ENCODE data around the gene PROP1.
"Not testable (repeated sequence)": the region's sequence is repeated elsewhere in the genome, so short reads cannot be mapped to it uniquely, and the experiment has no call there.

Gene PROP1

DNA sequence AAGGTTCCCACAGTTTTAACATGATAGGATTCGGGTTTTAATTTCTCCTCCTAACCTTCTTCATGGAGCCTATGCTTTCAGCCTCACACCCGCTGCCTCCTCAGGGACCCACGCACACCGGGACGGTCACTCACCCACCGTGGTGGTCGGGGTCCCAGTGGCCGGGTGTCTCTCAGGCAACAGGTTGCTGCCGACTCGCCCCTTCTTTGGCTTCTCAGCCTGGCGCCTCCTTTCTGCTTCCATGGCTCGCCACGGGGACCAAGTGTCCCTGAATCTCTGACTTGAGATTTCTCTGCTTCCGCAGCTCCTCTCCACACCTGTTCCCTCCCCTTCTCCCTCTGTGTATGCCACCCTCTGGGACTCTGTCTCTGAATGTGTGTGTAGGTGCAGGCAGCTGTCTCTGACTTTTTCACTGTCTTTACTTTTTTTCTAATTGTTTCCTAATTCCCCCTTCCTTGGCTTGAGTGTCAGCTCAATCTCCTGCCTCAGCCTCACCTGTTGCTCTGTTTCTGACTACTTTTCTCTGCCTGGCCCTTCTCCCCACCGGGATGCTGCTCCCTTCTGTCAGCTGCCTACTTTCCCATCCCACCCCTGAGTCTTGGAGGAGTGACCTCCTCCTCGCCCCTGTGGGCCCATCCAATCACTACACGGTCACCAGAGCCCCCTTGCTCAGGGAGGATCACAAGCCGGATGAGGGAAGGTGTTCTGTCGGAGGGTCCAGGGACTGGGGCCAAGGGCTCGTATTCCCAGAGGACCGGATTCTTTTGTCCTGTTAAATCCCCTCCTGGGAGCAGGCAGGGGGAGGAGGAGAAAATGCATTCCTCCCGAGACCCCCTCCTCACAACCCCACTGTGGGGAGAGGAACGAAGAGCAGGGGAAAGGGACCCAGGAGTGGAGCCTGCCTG, at the start of gene PROP1:
PROP1 (minus strand) TSS at position 552 of the 905 bp plus-strand sequence; CDS start at position 243, 309 bp downstream.
- no peak for DNase-seq

DNA sequence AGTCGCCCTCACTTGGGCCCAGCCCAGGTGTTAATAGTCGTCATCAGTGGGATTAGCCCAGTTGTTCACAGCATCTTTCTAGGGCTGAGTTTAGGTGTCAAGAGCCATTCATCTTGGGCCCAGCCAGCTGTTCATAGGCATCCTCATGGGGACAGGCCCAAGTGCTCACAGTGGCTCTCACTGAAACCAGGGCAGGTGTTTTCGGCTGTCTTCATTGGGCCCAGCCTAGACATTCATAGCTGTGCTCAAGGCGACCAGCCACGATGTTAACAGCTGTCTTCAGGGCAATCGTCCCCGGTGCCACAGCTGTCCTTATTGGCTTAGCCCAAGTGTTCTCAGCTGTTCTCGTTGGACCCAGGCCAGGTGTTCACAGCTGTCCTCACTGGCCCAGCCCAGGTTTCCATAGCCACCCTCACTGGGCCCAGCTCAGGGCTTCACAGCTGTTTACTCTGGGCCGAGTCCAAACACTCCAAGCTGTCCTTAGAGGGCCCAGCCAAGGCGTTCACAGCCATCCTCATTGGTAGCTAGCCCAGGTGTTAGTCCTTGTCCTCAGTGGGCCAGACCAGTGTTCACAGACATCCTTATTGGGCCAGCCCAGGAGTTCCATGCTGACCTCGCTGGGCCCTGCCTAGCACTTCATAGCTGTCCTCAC, 23.5 kb upstream of the PROP1 start:
- DNase-seq: not testable (repeated sequence)

DNA sequence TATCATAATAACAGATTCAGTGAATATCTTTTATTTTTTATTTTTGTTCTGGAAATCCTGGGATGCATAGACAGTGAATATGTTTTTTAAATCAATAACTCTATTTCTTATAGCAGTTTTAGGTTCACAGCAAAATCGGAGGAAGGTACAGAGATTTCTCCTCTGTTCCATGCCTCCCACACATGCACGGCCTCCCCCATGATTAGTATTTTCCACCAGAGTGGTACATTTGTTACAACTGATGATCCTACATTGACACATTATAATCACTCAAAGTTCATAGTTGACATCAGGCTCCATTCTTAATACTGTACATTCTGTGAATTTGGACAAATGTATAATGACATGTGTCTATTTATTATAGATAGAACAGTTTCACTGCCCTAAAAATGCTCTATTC, 16.7 kb upstream of the PROP1 start:
- DNase-seq: not testable (repeated sequence)

GRCh38 chr5:178011816-178012554, 15.9 kb upstream of the PROP1 start:
- DNase-seq: not testable (repeated sequence)

DNA sequence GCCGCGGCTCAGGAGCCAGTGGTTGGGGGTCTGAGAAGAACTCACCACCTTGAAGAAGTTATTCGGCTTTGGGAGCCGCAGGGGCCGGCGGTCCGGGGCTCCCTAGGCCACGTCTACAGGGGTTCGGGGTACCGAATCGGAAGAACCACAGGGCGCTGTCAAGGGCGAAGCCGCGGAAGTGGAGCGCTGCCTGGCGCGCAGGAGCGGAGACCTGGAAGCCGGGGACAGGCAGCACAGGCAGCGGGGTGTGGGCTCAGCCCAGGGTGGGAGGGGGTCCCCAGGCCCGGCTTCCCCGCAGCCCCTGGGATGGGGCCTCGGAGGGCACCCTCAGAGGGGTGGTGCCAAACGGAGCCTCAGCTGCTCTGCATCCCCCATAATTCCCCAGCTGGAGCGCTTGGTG, 11.2 kb upstream of the PROP1 start:
- DNase-seq: not testable (repeated sequence)

DNA sequence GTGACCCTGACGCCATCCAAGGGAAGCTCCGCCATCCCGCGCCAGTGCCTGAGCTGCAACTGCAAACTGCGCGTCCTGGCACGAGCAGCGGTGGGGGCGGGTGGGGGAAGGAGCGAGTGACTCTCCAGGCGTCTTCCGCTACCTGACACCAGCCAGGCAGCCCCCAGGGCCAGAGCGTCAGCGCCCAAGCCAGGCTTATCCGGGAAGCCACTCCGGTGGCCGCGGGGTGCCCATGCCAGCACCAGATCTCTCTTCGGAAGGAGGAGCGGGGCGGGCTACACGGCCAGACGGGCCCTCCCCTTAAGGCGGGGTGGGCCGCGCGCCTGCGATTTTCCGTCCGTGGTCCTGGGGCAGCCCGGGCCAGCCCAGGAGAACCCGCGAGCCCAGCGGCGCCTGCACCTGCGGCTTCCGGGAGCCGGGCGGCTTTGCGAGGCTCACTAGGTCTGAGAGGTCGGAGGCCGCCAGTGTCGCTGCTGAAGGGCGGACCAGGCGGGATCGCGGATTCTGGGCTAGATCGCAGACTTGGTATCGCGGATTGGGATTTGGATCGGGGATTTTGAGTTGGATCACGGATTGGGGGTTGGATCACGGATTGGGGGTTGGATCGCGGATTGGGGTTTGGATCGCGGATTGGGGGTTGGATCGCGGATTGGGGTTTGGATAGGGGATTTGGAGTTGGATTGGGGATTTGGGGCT, 10.6 kb upstream of the PROP1 start:
- peak; percentile 89 for DNase-seq

- DNase-seq: not testable (repeated sequence)
These were observed 10.1 kb upstream of the PROP1 start for GRCh38 chr5:178006181-178006535.

DNA sequence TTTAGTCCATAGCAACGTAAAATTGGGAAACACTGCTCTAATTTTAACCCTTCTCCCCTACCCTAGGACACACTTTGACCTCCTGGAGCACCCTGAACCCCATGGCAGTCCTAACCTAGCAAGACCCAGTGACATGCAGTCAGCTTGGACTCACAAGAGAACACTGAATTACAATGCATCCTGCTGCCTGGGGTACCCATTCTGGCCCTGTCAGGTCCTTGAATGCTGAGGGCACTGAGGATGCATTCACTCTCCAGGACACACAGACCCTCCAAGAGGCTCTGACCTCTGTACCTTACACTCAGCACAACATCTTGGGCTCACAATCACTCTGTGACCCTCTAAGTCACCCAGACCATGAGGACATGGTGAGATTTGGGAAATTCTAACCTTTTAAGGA, 1.8 kb upstream of the PROP1 start:
- DNase-seq: no peak

DNA sequence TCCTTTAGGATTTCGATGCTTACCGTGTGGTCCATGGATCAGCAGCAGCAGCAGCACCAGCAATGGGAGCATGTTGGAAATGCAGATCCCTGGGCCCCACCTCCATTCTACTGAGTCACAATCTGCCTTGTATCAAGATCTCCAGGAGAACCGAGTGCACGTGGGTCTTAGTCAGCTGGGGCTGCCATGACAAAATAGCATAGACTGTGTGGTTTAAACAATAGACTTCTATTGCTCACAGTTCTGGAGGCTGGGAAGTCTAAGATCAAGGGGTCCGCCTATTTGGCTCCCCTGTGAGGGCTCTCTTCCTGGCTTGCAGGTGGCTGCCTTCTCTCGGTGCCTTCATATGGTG, 1.3 kb upstream of the PROP1 start:
- no peak for DNase-seq

GRCh38 chr5:177996660-177997318, 747 bp upstream of the PROP1 start:
- no peak for DNase-seq

- no peak for DNase-seq
These were observed 1.4 kb downstream of the PROP1 start for GRCh38 chr5:177994561-177995190.

GRCh38 chr5:177994063-177994462, 2.0 kb downstream of the PROP1 start:
- DNase-seq: no peak

GRCh38 chr5:177992466-177992865, 3.6 kb downstream of the PROP1 start:
- no peak for DNase-seq

DNA sequence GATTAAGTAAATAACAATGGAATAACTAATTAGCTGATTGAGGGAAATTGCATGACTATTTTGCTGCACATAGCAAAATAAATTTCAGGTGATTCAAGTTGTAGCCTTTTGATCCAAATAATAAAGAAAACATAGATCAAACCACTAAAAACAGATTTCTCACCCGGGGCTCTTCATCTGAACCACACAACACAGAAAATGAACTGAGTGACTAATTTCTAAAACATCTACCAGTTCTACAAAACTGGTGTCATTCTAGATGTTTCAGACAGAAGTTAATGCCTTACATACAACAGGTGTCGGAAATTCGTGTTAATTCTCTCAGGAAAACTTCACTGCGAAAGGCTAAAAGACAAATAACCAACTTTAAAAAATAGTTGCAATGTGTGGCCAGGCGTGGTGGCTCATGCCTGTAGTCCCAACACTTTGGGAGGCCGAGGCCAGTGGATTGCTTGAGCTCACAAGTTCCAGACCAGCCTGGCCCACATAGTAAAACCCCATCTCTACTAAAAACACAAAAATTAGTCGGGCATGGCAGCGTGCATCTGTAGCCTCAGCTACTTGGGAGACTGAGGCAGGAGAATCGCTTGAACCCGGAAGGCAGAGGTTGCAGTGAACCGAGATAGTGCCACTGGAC, 6.9 kb downstream of the PROP1 start:
- DNase-seq: no peak

GRCh38 chr5:177987326-177987725, 8.7 kb downstream of the PROP1 start:
- DNase-seq: no peak

DNA sequence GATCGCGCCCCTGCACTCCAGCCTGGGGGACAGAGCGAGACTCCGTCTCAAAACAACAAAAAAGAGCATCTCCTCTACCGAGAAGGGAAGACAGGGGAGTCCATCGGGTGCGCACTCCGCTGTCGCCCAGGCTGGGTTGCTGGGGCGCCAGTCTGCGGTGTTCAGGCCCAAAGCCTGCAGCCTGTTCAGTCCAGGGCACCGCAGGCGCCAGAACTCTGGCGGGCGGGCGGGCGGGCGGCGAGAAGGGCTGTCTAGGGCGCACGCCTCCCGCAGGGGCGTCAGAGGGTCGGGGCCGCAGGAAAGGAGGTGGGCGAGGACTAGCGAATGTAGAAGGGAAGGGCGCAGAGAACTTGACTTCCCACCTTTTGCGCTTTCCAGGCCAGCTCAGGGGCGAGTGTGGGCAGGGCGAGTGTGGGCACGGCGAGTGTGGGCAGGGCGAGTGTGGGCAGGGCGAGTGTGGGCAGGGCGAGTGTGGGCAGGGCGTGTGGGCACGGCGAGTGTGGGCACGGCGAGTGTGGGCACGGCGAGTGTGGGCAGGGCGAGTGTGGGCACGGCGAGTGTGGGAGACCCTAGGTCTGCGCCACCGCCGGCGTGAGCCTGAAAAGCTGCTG, 10.5 kb downstream of the PROP1 start:
- DNase-seq: no peak

DNA sequence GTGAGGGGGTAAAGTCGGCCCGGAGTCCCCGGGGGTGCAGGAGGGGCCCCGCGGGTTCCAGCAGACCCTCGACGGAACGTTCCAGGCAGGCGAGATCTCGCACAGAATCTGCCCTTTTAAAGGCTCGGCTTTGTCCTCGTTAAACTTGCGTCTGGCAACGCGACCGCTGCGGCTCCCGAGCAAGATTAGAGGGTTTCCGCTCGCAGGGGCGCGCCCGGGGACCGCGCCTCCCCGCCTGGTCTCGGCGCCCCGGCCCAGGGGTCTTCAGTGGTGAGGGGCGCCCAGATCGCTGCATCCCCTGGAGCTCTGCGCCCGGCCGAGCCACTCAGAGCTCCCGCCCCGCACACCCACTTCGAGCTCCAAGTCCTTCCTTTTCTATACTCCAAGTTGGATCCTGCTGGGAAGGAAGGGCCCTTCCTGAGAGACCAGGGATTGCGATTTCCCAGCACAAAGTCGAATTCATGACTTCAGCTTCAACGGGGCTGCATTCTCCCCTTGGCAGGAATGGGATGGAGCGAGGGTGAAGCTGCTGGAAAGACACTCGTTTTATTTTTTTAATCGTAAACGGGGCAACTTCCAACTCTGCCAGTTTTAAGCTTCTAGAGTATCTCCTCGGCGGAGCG, 11.3 kb downstream of the PROP1 start:
- DNase-seq: no peak

DNA sequence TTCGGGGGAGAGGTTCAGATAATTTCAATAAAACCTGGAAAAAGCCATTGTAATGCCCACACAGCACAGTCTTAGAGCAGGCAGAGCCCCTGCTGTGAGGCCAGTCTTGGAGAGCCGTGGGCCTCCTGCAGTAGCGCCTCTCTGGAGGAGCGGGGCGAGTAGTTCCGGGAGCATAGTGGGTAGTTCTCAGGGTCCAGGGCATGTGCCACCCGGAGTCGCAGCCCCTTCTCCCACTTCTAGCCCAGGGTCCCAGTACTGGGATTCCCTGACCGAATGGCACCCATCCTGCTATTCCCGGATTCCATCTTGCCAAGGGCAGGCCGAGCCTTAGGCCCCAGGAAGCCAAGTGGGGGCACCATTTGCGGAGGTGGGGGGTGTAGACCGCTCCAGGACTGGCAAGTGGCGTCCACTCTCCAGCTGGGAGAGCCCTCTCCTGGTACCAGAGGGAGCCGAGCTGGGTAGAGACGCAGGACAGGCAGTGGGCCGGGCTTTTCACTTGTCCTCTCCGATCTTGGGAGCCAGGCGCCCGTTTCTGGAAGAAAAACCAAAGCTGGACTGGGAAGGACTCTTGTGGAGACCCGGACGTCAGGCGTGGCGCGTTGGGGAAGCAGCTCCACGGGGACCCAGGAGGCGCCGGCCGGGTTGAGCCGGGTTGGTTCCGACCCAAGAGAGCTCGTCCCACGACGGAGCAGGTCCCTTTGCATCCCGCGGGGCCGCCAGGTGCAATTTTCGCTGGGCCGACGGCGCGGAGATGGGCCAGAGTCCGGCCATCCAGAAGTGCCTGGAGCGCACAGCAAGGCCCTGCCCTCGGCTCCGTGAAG, 12.1 kb downstream of the PROP1 start:
- no peak for DNase-seq

DNA sequence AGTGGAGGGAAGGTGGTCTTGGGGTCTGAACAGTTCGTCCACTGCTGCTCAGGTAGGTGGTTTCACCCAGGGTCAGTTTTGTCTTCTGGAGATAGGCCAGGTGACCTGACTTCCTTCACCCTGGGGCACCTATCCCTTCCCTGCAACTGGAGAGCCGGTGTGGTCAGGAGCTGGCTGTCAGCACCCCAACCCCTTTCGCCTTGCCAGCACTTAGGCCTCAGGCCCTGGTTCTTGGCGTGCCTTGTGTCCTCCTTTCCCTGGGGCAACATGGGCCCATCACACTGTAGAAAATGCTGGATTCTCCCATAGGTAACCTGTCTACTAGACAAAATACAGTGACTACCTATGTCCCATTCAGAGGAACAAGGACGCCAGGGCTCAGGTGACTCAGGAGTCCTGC, 13.1 kb downstream of the PROP1 start:
- DNase-seq: no peak

Measured in activated CD8-positive, alpha-beta memory T cell treated with anti-CD3 and anti-CD28 coated beads for 24 hours (primary cell).